Upper lobe of left lung (tissue), 4 donors: ENCODE results near the gene TSPAN17.

ENCODE experiments used
- CTCF ChIP-seq, 6 experiments: fragments of 450-650 bp in 4 of 6; fragments of 200-600 bp in 2 of 6; sonication (generic) in 2 of 6; IDR thresholded peaks; one replicate each; pipeline ENCODE4 v1.5.1; 2016 to 2019; ENCODE audit warnings: antibody characterized with exemption in 6 of 6
- EP300 ChIP-seq, 4 donors: sonication (generic); formaldehyde crosslinking; IDR thresholded peaks; one replicate each; pipeline ENCODE4 v1.5.1; 2017; ENCODE audit warnings: antibody characterized with exemption in 4 of 4, control low read depth in 2 of 4
- POLR2A ChIP-seq, 4 donors: fragments of 450-650 bp; IDR thresholded peaks; one replicate each; pipeline ENCODE4 v1.5.1; 2016 to 2017; ENCODE audit warnings: antibody characterized with exemption in 4 of 4, mild to moderate bottlenecking in 2 of 4
- POLR2AphosphoS5 ChIP-seq, 2 donors: sonication (generic); formaldehyde crosslinking; IDR thresholded peaks; one replicate each; pipeline ENCODE4 v1.5.1; 2017; ENCODE audit warnings: antibody characterized with exemption in 2 of 2

GRCh38 chr5:176619203-176619568 is 28.1 kb upstream of the TSPAN17 start:
- TF ChIP-seq CTCF (IDR thresholded peaks at IDR 0.05) (peak in 3 of 6 experiments; percentile 11 to 18 (median 14)), POLR2A (IDR thresholded peaks at IDR 0.05) (no peak), POLR2AphosphoS5 (IDR thresholded peaks at IDR 0.05) (no peak), EP300 (IDR thresholded peaks at IDR 0.05) (no peak)
